Activated CD4-positive, CD25-positive, alpha-beta regulatory T cell treated with anti-CD3 and anti-CD28 coated beads, Interleukin-2, amount 50 U/mL, for 72 hours (primary cell): Measurements from ENCODE around the gene ALAS1.

Source experiments
- DNase-seq: peaks from one replicate; pipeline ENCODE4 v3.0.0; 2021

Gene ALAS1

GRCh38 chr3:52257911-52258310 lies 60.0 kb downstream of the ALAS1 start:
- no peak for DNase-seq

DNA sequence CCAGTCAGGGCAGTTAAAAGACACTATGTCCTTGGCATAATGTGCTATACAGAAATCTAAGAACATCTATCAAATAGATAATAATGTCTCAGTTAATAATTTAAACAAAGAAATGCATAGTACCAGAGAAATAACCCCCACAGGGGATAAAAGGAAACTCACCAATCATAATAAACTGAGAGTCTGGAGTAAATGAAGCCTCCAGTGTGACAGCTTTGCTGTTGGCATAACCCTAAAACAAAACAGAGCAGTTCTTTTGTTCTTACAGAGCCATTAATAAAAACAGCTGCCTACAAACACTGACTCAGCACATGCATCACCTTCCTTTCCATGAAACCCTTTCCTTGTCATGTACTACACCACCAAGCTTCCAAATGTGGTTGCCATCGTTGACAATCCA lies 61.1 kb downstream of the ALAS1 start:
- DNase-seq, result no peak

- no peak for DNase-seq
Measured at GRCh38 chr3:52259448-52259847, 61.5 kb downstream of the ALAS1 start.

- no peak for DNase-seq
Measured at GRCh38 chr3:52262447-52262846, 64.5 kb downstream of the ALAS1 start.
